NCI-H446 treated with DMSO at 0.1 percent for 48 hours (cell line): ENCODE results near the gene DNM2.
"Not testable (repeated sequence)": the region's sequence is repeated elsewhere in the genome, so short reads cannot be mapped to it uniquely, and the experiment has no call there.

ENCODE experiments used
- DNase-seq: peaks from one replicate; lab custom pipeline; 2025; lab: John Stamatoyannopoulos, UW

The DNM2 gene

DNA sequence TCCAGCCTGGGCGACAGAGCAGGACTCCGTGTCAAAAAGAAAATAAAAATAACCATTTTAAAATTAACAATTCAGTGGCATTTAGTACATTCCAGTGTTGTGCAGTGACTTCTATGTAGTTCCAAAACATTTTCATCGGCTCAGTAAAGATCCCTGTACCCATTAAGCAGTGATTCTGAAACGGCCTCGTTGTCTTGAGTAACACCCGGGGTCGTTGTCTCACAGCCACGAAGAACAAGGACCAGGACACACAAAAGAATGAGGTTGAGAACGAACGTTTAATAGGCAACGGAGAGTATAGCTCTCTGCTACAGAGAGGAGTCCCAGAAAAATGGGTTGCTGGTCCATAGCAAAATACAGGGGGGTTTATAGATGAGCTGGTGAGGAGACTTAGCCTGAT, 120.5 kb downstream of the DNM2 start:
- no peak for DNase-seq

DNA sequence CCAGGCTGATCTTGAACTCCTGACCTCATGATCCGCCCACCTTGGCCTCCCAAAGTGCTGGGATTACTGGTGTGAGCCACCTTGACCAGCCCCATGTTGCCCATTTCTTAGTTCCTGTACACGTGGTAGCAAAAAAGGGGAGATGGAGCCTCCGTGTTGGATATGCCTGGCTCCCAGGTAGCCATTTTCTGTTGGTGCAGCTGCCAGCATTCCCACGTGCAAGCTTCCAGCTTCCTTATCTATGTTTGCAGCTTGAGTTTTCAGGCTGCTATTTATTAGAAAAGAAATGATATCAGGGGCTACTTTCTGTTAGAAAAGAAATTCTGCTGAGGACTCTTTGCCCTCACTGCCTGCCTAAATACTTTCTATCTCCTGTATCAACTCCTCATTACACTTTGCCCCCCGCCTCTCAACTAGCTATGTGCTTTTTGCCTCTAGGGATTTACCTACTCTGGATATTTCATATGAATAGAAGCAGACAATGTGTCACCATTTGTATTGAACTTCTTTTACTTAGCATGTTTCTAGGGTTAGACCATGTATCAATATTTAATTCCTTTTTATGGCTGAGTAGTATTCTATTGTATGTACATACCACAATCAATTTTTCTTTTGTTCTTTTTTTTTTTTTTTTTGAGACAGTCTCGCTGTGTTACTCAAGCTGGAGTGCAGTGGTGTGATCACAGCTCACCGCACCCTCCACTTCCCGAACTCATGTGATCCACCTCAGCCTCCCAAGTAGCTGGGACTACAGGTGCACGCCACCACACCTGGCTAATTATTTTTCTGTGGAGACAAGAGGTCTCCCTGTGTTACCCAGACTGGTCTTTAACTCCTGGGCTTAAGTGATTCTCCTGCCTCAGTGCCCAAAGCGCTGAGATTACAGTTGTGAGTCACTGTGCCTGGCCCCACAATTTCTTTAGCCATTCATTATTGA, 121.5 kb downstream of the DNM2 start:
- DNase-seq: no peak

DNA sequence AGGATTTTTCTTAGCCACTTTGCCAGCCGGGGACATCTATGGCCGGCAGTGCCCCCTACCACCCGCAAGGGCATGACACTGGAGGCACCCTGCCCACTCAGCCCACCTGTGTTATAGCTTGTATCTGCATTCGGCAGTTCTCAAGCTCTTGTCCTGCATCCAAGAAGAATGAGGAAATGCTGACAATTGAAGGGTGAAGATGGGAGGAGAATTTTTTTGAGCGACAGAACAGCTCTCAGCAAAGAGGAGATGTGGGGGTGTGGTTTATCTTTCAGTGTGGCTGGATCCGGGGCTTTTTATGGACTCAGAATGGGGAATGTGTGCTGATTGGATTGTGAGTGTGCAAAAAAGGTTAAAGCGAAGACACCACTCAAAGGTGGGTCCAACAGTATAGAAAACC, 124.9 kb downstream of the DNM2 start:
- DNase-seq: no peak

DNA sequence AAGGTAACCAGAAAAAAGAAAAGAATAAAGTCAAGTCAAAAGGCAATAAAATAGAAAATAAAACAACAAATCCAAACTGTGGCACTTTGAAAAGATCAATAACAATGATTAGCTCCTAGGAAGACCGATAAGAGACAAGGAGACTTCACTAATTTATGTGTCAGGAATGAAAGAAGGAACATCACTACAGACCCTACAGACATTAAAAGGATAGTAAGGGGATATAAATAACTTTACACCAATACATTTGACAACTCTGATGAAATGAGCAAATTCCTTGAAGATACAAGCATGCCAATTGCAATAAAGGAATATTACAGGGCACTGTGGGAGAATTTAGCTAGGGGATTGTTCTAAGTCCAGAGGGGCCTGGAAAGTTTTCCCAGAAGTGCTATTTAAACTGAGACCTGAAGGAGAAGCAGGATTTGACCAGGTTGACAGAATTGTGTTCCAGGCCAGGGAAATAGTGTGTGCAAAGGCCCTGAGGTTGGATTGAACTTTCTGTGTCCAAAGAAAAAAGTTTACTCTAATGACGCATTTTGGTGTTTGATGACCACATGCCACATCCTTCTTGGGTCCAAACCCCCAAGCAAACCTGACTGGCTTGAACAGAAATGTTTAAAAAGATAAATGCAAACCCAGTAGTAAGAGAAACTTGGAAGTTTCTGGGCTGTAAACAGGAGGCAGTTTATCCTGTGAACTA, 128.8 kb downstream of the DNM2 start:
- DNase-seq: no peak

DNA sequence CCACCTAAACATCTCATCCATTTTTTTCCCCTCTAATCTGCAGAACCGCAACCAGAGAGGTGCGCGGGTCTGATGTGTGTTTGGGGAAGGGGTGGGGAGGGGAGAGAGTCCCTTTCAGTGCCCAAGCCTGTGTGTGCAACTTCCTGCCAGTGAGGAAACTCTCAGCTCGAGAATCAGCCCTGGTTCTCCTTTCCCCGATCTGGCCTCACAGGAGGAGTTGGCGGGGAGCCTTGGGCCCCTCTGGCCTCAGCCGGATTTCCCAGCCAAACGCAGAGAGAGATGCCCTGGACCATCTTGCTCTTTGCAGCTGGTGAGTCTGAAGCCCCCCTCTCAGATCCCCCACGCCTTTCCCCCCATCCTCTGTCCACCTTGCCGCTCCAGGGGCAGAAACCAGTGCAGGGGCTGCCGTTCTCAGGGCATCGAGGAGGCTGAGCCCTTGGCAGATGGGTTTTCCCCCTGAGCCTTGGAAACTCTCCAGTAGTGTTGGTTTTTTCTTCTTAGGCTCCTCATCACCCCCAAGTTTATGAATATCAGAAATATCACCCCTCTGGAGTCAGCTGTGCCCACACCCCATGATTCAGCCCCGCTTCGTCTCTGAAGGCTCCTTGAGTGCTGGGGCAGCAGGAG, 130.5 kb downstream of the DNM2 start, which contains the start of gene C19orf38:
C19orf38 (plus strand) TSS at position 186 of the 627 bp plus-strand sequence; CDS start at position 280, 94 bp downstream.
- no peak for DNase-seq

DNA sequence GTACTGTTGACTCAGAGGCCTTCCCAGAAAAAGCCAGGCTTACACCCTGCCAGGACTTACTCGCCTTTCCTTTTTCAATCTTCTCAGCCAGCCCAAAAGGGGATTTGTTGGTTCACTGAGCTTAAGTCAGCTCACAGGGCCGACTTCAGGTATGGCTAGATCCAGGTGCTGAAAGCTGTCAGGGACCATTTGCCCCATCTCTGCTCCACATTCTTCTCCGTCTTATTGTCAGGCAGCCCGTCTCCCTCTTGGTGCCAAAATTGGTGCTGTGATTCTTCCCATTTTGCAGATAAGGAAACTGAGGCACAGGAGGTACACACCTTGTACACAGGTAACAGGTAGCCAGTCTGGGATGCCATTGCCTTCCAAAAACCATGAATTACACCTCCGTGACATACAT, 132.8 kb downstream of the DNM2 start:
- DNase-seq: no peak

DNA sequence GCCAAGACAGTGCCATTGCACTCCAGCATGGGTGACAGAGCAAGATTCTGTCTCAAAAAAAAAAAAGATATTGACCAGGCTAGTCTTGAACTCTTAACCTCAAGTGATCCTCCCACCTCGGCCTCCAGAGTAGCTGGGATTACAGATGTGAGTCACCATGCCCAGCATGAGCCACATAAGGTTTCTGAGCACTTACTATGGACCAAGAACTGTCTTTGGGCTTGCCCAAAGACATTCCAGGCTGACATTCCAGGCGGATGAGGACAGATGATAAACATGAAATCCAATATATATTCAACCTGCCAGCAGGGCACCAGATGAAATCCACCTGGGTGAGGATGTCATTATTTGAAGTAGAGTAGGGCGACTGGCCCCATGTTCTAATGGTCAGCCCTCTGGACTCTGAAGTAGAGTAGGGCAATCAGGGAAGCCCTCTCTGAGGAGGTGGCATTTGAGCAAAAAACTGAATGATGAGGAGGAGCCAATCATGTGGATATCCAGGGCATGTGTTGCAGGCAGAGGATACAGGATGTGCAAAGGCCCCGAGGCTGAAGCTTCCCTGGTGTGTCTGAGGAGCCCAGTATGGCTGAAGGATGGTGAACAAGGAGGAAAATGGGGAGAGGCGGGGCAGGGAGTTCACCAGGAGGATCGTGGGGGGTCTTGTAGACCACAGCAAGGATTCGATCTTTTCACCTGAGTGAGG, 134.4 kb downstream of the DNM2 start:
- DNase-seq: no peak

DNA sequence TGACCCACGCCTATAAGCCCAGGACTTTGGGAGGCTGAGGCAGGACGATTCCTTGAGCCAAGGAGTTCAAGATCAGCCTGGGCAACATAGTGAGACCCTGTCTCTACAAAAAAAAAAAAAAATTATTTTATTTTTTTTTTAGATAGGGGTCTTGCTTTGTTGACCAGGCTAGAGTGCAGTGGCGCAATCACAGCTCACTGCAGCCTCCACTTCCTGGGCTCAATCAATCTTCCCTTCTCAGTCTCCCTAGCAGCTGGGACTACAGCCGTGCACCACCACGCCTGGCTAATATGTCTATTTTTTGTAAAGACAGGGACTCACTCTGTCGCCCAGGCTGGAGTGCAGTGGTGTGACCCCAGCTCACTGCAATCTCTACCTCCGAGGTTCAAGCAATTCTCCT, 135.1 kb downstream of the DNM2 start:
- no peak for DNase-seq

DNA sequence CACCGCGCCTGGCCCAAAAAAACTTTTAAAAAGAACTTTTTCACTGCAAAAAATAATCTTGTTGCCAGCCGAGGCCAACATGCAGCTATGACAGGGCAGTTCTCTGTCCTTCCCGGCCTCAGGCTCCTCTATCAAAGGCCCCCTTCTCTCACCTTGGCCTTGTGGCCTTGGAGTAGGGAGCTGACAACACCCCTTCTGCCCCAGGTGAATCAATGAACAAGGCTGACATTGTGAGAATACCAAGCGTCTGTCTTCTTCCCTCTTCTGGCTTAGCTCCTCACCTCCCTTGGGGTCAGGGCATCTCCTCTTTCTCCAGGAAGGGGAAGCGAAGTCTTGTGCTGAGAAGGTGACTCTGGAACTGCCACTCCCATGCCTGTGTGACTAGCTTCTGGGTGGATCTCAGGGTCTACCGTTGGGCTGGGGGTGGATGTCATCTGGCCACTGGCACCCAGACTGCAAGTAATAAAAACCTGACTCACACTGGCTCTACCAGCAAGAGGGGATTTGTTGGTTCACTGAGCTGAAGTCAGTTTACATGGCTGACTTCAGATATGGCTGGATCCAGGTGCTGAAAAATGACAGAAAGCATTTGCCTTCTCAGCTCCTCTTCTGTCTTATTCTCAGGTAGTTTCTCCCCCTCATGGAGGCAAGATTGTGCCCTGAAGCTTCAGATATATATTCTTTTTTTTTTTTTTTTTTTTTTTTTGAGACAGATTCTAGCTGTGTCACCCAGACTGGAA, 136.6 kb downstream of the DNM2 start:
- DNase-seq: no peak

DNA sequence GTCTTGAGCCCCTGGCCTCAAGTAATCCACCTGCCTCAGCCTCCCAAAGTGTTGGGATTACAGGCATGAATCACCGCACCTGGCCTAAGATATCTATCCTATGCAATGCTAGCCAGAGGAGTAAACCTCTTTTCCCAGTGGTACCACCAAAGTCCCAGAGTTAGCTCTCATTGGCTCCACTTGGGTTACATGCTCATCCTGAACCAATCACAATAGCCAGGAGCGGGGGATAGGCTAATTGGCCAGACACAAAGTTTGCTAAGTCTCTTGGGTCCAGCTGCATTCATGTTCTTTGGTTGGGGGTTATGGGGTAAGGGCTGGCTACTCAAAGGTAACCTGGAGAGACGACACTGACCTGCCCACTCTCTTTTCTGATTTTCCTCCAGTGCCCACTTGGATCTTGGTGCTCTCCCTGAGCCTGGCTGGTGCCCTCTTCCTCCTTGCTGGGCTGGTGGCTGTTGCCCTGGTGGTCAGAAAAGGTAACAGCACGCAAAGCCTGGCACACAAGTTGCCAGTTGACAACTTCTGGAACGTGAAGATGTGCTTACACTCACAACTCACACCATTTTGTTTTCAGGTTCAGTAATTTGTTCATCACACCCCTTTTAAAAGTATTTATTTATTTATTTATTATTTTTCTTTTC, 138.1 kb downstream of the DNM2 start:
- no peak for DNase-seq

DNA sequence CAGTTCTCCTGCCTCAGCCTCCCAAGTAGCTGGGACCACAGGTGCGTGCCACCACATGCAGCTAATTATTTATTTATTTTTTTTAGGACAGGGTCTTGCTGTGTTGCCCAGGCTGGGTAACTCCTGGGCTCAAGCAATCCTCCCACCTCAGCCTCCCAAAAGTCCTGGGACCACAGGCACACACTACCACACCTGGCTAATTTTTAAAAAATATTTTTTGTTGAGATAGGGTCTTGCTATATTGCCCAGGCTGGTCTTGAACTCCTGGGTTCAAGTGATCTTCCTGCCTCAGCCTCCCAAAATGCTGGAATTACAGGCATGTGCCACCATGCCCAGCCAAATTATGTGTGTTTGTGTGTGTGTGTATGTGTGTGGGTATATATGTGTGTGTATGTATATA, 139.0 kb downstream of the DNM2 start:
- not testable (repeated sequence) for DNase-seq

DNA sequence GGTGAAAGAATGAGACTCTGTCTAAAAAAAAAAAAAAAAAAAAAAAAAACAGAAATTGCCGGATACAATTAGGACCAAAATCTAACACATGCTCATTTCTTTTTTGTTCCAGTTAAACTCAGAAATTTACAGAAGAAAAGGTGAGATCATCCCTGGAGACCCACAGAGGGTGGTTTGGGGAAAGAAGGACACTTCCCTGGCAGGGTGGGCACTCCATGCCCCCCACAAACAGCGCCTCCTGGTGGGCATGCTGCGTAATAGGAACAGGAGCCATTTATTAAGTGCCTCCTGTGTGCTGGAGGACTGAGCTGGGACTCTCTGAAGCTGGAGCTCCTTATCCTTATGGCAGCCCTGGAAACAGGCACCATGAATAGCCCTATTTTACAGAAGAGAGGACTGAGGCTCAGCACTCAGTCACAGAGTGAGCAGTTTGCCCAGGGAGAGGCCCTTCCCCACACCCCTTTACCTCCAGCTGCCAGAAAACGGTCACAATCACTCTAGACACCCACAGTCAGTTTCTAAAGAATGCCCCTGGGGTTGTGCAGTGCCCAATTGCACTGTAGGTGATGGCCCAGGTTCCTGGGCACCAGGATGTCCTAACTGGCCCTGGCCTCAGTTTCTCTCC, 140.4 kb downstream of the DNM2 start:
- no peak for DNase-seq

DNA sequence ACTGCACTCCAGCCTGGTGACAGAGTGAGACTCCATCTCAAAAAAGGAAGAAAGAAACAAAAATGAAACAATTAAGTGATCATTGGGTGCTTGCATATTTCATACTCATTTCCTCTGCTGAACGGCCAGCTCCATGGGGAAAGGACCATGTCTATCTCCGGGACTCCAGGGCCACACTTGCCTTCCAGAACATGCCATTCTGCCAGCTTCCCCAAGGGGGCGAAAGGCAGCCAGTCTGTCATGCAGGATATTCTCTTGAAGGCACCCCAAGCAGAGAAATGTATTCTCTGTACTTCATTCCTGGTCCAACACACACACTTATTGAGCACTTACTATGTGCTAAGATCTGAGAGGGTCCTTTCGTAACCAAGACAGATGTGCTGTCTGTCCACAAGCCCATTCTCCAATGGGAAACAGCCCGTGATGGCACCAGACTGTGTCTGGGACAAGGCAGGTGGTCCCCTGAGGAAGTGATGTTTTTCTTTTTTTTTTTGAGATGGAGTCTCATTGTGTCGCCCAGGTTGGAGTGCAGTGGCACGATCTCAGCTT, 143.3 kb downstream of the DNM2 start:
- no peak for DNase-seq

DNA sequence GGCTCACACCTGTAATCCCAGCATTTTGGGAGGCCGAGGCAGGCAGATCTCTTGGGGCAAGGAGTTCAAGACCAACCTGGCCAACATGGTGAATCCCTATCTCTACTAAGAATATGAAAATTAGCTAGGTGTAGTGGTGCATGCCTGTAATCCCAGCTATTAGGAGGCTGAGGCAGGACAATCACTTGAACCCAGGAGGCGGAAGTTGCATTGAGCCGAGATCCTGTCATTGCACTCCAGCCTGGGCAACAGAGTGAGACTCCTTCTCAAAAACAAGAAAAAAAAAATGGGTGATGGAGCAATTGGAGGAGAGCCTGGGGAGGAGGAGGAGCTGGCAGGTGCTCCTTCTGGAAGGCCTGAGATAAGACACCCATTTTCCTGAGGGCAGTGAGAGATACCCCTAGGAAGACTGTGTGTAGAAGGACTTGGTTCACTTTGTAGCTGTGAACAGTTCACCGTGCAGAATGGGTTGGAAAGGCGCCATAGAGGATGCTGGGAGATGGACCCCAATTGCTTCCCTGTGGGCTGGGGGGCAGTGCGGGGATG, 144.8 kb downstream of the DNM2 start:
- DNase-seq: no peak

DNA sequence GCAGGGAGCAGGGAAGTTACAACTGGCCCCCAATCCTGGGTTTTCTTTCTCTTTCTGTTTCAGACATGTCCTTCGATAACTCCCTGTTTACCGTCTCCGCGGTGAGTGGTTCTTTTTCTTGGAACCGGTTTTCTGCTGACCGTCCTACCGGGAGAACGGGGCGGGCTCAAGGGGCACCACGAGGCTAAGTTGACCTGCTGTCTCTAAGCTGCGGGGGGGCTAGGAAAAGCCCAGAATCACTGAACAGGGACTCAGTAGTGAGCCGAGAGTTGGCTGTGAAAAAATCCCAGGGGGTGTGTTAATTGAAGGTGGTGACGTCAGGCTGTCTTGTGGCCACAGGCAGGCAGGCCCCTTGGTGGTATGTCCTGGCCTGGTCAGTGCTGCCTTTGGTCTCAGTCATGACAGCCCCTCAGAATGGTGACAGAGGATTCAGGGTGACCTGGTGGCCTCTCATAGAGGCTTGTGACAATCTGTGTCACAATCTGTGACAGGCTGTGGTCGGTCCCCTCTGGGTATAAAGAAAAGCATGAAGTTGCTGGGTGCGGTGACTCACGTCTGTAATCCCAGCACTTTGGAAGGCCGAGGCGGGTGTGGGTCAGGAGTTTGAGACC, 145.3 kb downstream of the DNM2 start:
- no peak for DNase-seq

DNA sequence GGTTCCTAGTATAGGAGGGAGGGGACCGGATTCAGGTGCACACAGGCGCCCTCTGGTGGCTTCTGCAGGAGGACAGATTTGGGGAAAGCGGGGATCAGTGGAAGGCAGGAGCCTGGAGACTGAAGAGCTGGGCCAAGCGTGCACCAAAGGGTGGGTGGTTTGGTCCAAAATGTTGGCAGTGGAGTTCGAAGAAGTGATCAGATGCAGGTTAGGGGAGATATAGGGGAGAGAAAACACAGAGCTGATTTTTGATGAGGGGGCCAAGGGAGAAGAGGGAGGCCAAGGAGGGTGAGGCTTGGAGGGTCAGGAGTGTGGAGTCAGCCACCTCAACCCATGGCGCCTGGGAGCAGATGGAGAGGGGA, 146.6 kb downstream of the DNM2 start:
- peak; percentile 54 for DNase-seq

DNA sequence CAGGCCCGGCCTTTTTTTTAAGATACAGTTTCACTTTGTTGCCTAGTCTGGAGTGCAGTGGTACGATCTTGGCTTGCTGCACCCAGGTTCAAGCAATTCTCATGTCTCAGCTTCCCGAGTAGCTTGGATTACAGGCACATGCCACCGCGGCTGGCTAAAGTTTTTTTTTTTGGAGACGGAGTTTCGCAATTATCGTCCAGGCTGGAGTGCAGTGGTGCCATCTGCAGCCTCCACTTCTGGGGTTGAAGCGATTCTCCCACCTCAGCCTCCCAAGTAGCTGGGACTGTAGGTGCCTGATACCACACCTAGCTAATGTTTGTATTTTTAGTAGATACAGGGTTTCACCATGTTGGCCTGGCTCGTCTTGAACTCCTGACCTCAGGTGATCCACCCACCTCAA, 148.6 kb downstream of the DNM2 start:
- DNase-seq: no peak

DNA sequence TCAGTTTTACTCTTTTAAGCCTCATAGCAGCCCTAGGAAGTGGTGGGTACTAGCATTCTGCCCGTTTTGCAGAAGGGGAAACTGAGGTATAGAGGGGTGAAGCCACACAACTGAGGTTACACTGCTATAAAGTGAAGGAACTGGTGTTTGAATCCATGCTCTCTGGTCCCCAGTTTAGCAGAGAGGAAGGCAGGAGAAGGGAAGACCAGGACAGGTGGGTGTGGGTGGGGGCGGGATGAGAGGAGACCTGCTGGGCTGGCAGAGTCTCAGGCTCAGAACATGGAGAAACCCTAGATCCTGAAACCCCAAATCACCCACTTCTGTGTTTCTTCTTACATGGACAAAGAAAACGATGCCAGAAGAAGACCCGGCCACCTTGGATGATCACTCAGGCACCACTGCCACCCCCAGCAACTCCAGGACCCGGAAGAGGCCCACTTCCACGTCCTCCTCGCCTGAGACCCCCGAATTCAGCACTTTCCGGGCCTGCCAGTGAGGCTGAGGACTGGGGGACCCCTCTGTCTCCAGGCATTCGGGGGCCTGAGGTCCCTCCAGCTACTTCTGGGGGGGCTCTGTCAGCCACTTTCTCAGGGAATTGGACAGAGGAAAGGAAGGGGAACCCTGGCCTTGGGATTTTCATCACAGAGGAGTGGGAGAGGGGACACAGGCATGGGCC, 151.1 kb downstream of the DNM2 start:
- DNase-seq: no peak

DNA sequence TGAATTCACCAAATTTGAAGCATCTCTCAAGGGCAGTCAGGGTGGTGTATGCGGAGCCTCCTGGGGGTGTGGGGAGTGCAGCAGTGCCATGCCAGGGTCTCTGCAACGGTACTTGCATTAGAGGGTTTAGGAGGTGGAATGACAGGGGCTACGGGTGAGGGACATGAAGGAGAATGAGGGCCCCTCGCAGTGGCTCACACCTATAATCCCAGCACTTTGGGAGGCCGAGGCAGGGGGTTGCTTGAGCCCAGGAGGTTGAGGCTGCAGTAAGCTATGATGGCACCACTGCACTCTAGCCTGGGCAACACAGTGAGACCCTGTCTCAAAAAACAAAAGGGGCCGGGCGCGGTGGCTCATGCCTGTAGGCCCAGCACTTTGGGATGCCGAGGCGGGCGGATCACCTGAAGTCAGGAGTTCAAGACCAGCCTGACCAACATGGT, 152.0 kb downstream of the DNM2 start:
- DNase-seq: not testable (repeated sequence)
